ENCODE results near the gene TPP1. TPM values are rescaled to one million over a fixed set of nuclear protein-coding genes. Genes with fewer than 3 reads are reported as not detected.

Gene TPP1
- total and polyA plus RNA-seq, 4 donors, result 31.1 to 81.2 (median 56.7) TPM

DNA sequence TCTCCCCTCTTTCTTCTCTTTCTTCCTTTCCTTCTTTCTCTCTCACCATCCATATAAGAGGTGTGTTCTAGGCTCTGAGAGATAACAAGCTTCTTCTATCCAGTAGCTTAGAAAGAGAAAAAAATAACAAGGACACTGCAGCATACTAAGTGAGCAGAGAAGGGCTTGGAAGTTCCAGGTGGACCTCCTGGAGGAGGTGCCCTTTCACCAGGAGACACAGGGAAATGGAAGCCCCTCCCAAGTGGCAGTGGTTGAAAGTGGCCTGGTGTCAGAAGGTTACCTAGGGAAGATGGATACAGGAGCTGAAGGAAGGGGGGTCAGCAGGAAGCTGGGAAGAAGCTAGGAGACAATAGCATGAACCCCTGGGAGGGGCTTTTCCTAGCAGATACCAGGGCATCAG, 30.9 kb upstream of the TPP1 start:
- Histone ChIP-seq H3K36me3 (ENCODE audit: control insufficient read depth, insufficient read depth, low read length) (peaks cover 21% of the 10 kb centered on the region), H3K4me3 (ENCODE audit: low read depth, low read length) (no peak overlapping the region), H3K4me1 (ENCODE audit: control insufficient read depth, insufficient read depth, low read length) (peaks cover 28% of the 10 kb centered on the region), H3K27me3 (ENCODE audit: control insufficient read depth, insufficient read depth, low read length) (peaks cover 2% of the 10 kb centered on the region), H3K9me3 (ENCODE audit: control insufficient read depth, insufficient read depth, low read length) (no peaks in the 10 kb centered on the region), H3K27ac (ENCODE audit: low read depth, low read length) (no peak overlapping the region)
- DNase-seq (ENCODE audit: low read depth in 4 of 6, low spot score in 6 of 6), result no peak

DNA sequence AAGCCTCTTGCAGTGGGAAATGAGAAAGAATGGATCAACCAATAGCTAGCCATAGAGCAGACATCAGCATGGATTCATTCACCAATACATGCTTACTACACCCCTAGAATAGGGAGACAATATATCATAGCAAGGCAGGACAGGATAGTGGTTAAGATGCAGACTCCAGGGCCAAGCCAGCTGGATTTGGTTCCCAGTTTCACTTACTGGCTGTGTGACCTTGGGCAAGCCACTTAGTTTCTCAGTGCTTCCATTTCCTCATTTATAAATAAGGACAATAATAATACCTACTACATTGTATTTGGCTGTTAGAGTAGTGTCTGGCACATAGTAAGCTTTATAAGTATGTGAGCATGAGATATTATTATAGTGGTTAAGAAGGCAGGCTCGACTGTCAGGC, 29.3 kb upstream of the TPP1 start:
- peaks cover 2% of the 10 kb centered on the region for H3K27me3 ChIP-seq (ENCODE audit: control insufficient read depth, insufficient read depth, low read length)
- H3K9me3 ChIP-seq (ENCODE audit: control insufficient read depth, insufficient read depth, low read length), result no peaks in the 10 kb centered on the region
- DNase-seq (ENCODE audit: low read depth in 4 of 6, low spot score in 6 of 6), result no peak
- H3K4me1 ChIP-seq (ENCODE audit: control insufficient read depth, insufficient read depth, low read length), result peaks cover 19% of the 10 kb centered on the region
- H3K4me3 ChIP-seq (ENCODE audit: low read depth, low read length), result no peak overlapping the region
- H3K27ac ChIP-seq (ENCODE audit: low read depth, low read length), result no peak overlapping the region
- peaks cover 21% of the 10 kb centered on the region for H3K36me3 ChIP-seq (ENCODE audit: control insufficient read depth, insufficient read depth, low read length)
- WGBS (ENCODE audit: insufficient coverage), result 100% methylated on average over 1 of the region's 1 CpG

DNA sequence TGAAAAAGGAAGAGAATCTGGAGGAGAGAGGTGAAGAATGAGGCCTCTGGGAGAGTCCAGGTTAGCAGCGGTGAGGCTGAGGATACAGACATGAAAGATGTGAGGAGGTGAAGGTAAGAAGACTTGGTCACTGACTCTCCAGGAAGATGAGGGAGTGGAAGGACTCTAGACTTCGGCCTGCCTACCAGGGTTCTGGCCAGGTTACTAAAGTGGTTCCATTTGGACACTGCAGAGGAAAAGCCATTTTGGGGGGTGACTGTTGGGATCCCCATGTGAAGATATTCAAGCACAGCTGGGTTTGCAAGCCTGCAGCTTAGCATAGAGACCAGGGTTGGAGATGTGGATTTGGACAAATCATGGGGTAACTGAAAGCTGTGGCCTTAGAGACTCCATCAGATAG, 28.6 kb upstream of the TPP1 start:
- 88% methylated on average over 2 of the region's 2 CpGs for WGBS (ENCODE audit: insufficient coverage)
- peaks cover 19% of the 10 kb centered on the region for H3K4me1 ChIP-seq (ENCODE audit: control insufficient read depth, insufficient read depth, low read length)
- peak overlapping the region; percentile 74 for H3K27ac ChIP-seq (ENCODE audit: low read depth, low read length)

DNA sequence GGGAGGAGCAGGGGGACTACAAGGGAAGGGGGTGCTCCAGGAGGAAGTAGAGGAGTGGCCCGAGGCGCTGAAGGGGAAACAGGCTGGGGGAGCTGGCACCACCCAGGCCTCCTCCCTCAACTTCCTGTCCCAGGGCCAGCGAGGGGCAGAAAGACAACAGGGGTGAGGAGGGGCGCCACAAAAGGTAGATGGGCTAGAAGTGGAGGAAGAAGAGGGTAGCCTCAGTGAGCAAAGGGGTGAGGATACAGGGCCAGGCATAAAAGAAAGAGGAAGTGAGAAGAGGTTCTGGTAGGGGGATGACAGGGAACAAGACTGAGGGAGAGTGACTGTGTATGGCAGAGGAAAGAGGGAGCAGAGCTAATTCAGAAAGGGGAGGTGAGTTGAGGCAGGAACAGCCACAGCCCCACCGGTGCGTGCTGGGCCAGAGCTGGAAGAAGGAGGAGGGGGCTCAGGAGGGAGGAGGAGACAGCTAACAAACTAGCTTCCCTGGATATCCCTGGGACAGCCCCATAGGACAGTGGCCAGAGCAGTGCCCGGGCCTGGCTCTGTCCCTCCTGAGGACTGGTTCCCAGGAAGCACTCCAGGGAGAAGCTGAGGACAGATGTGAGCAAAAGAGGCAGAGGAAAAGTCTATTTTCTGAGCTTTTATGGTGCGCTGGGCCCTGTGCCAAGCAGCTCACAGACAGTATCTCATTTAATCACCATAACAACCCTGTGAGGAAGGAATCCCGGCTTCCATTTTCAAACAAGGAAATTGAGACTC, 27.9 kb upstream of the TPP1 start:
- H3K27ac ChIP-seq (ENCODE audit: low read depth, low read length), result peak overlapping the region; percentile 74
- 23% methylated on average over 4 of the region's 9 CpGs for WGBS (ENCODE audit: insufficient coverage)
- H3K27me3 ChIP-seq (ENCODE audit: control insufficient read depth, insufficient read depth, low read length), result peaks cover 2% of the 10 kb centered on the region
- H3K36me3 ChIP-seq (ENCODE audit: control insufficient read depth, insufficient read depth, low read length), result peaks cover 21% of the 10 kb centered on the region
- peak in 4 of 6 donors; percentile 29 to 78 (median 53) for DNase-seq (ENCODE audit: low read depth in 4 of 6, low spot score in 6 of 6)
- peaks cover 19% of the 10 kb centered on the region for H3K4me1 ChIP-seq (ENCODE audit: control insufficient read depth, insufficient read depth, low read length)
- no peaks in the 10 kb centered on the region for H3K9me3 ChIP-seq (ENCODE audit: control insufficient read depth, insufficient read depth, low read length)
- H3K4me3 ChIP-seq (ENCODE audit: low read depth, low read length), result no peak overlapping the region

More for the DNA sequence above, 28.6 kb upstream of the TPP1 start:
- DNase-seq (ENCODE audit: low read depth in 4 of 6, low spot score in 6 of 6), result no peak
- peaks cover 2% of the 10 kb centered on the region for H3K27me3 ChIP-seq (ENCODE audit: control insufficient read depth, insufficient read depth, low read length)
- peaks cover 21% of the 10 kb centered on the region for H3K36me3 ChIP-seq (ENCODE audit: control insufficient read depth, insufficient read depth, low read length)
- no peak overlapping the region for H3K4me3 ChIP-seq (ENCODE audit: low read depth, low read length)
- no peaks in the 10 kb centered on the region for H3K9me3 ChIP-seq (ENCODE audit: control insufficient read depth, insufficient read depth, low read length)

DNA sequence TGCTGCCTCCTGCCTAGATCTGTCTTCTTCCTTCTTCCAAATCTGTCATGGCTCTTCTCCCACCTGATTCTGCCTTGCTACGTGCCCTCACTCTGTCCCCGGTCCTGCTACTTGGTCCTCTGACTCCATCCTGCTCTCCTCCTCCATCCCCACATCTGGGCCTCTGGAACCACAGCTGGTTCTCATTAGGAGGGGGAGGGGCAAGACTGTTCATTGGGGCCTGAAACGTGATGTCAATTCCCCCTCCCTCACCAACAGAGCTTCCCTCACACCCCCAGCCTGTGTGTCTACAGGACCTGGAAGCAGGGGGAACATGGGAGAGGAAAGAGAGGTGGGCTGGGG, 27.3 kb upstream of the TPP1 start:
- Histone ChIP-seq H3K4me1 (ENCODE audit: control insufficient read depth, insufficient read depth, low read length) (peaks cover 20% of the 10 kb centered on the region), H3K27me3 (ENCODE audit: control insufficient read depth, insufficient read depth, low read length) (peaks cover 2% of the 10 kb centered on the region), H3K9me3 (ENCODE audit: control insufficient read depth, insufficient read depth, low read length) (no peaks in the 10 kb centered on the region), H3K27ac (ENCODE audit: low read depth, low read length) (peak overlapping the region; percentile 74), H3K4me3 (ENCODE audit: low read depth, low read length) (no peak overlapping the region), H3K36me3 (ENCODE audit: control insufficient read depth, insufficient read depth, low read length) (peaks cover 22% of the 10 kb centered on the region)
- WGBS (ENCODE audit: insufficient coverage), result 50% methylated on average over 1 of the region's 3 CpGs
- DNase-seq (ENCODE audit: low read depth in 4 of 6, low spot score in 6 of 6), result peak in 1 of 6 donors; percentile 65

DNA sequence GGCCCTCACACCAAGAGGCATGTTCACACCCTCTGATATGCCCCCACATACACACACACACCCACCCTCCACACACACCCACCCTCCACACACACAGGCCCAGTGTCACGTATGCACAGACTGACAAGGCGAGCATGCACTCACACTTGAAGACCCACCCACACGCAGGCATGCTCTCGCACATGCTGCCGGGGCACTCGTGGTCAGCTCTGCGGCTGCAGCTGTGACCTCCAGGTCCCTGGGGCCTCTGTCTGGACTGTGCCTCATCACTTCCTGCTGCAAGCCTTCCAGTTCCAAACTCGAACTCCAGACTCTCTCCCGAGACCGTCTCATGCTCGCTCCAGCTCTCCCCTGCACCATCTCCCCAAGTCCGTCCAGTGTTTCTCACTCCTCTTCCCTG, 26.8 kb upstream of the TPP1 start:
- Histone ChIP-seq H3K27ac (ENCODE audit: low read depth, low read length) (peak overlapping the region; percentile 69), H3K36me3 (ENCODE audit: control insufficient read depth, insufficient read depth, low read length) (peaks cover 25% of the 10 kb centered on the region), H3K27me3 (ENCODE audit: control insufficient read depth, insufficient read depth, low read length) (peaks cover 2% of the 10 kb centered on the region), H3K4me3 (ENCODE audit: low read depth, low read length) (no peak overlapping the region), H3K4me1 (ENCODE audit: control insufficient read depth, insufficient read depth, low read length) (peaks cover 24% of the 10 kb centered on the region), H3K9me3 (ENCODE audit: control insufficient read depth, insufficient read depth, low read length) (no peaks in the 10 kb centered on the region)
- 80% methylated on average over 12 of the region's 12 CpGs for WGBS (ENCODE audit: insufficient coverage)
- no peak for DNase-seq (ENCODE audit: low read depth in 4 of 6, low spot score in 6 of 6)

DNA sequence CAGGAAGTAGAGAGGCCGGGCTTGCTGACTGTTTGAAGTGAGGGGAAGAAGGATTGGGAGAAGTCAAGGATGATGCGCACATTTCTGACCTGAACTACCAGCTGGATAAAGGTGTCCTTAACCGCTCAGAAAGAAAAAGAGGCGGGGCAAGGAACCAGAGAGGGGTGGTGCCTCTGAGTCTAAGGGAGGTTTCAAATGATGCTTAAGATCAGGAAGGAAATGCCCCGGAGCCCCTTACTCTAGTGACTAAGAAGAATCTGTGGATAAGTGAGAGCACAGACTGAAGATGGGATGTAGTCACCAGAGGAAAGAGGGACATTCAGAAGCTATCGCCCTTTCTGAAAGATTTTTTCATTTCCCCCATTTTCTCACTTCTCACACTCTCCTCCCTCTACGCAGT, 23.7 kb upstream of the TPP1 start:
- Histone ChIP-seq H3K27ac (ENCODE audit: low read depth, low read length) (no peak overlapping the region), H3K27me3 (ENCODE audit: control insufficient read depth, insufficient read depth, low read length) (no peaks in the 10 kb centered on the region), H3K9me3 (ENCODE audit: control insufficient read depth, insufficient read depth, low read length) (no peaks in the 10 kb centered on the region), H3K4me1 (ENCODE audit: control insufficient read depth, insufficient read depth, low read length) (peaks cover 30% of the 10 kb centered on the region), H3K4me3 (ENCODE audit: low read depth, low read length) (no peak overlapping the region), H3K36me3 (ENCODE audit: control insufficient read depth, insufficient read depth, low read length) (peaks cover 41% of the 10 kb centered on the region)
- DNase-seq (ENCODE audit: low read depth in 4 of 6, low spot score in 6 of 6), result no peak
- WGBS (ENCODE audit: insufficient coverage), result 76% methylated on average over 6 of the region's 7 CpGs

DNA sequence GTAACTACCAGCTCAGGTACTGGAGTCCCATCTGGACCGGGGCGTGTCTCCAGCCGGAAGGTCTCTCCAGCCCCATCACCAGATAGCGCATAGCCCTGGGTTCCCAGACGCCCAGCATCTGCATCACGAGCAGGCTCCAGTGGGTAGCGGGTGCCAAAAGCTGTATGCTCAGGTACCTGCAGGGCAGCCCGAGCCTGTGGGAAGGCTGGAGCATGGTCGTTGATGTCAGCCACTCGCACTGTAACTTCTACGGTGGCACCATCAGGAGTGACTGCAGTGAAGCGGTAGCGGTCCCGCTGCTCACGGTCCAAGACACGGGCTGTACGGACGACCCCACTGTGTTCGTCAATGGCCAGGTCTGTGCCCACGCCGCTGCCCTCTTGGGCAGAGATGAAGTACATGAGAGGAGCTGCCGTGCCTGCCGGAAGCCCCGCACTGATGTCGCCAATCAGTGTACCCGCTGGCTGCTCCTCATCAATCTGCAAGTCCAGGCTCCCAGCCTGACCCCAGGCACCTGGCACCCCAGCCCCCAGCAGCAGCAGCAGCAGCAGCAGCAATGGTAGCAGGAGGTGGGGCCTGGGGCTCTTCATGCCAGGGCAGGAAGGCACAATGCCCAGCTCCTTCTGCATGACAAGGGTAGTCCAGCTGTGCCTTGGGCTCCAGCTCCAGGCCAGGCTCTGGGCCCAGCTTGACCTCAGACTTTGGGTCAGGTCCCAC, 21.9 kb upstream of the TPP1 start:
- Histone ChIP-seq H3K9me3 (ENCODE audit: control insufficient read depth, insufficient read depth, low read length) (no peaks in the 10 kb centered on the region), H3K27ac (ENCODE audit: low read depth, low read length) (no peak overlapping the region), H3K27me3 (ENCODE audit: control insufficient read depth, insufficient read depth, low read length) (no peaks in the 10 kb centered on the region), H3K4me1 (ENCODE audit: control insufficient read depth, insufficient read depth, low read length) (peaks cover 21% of the 10 kb centered on the region), H3K4me3 (ENCODE audit: low read depth, low read length) (no peak overlapping the region), H3K36me3 (ENCODE audit: control insufficient read depth, insufficient read depth, low read length) (peaks cover 40% of the 10 kb centered on the region)
- no peak for DNase-seq (ENCODE audit: low read depth in 4 of 6, low spot score in 6 of 6)
- WGBS (ENCODE audit: insufficient coverage), result 89% methylated on average over 26 of the region's 26 CpGs

DNA sequence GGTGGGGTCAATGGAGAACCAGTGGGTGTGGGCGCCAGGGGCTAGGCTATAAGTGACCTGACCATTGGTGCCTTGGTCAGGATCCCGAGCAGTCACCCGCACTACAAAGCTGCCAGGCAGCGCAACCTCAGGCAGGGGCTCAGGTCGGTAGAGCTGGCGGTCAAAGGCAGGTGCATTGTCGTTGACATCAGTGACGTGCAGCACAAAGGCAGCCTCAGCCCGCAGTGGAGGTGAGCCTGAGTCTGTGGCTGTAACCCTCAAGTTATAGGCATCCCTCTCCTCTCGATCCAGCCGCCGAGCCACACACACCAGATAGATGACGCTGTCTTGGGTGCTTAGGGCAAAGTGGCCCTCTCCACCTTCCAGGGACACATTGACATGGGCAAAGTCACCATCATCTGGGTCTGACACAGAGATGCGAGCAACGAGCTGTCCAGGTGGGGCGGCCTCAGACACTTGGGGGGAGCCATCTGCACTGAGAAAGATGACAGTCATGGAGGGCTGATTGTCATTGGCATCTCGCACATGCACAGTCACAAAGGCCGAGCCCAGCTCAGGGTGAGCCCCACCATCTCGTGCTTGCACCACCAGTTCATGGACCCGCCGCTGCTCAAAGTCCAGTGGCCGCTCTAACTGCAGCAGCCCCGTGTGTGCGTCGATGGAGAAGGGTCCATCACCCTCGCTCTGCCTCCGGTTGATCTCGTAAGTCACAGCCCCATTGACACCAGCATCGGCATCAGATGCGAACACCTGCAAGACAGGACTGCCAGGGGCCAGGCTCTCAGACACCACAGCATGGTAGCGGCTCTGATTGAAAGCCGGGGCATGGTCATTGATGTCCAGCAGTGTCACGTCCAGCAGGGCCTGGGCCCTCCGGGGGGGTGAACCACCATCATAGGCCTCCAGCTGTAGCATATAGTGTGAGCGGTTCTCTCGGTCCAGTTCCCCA, 21.1 kb upstream of the TPP1 start:
- H3K9me3 ChIP-seq (ENCODE audit: control insufficient read depth, insufficient read depth, low read length), result no peaks in the 10 kb centered on the region
- H3K36me3 ChIP-seq (ENCODE audit: control insufficient read depth, insufficient read depth, low read length), result peaks cover 38% of the 10 kb centered on the region
- WGBS (ENCODE audit: insufficient coverage), result 95% methylated on average over 36 of the region's 36 CpGs
- peaks cover 26% of the 10 kb centered on the region for H3K4me1 ChIP-seq (ENCODE audit: control insufficient read depth, insufficient read depth, low read length)
- no peaks in the 10 kb centered on the region for H3K27me3 ChIP-seq (ENCODE audit: control insufficient read depth, insufficient read depth, low read length)
- no peak overlapping the region for H3K4me3 ChIP-seq (ENCODE audit: low read depth, low read length)
- DNase-seq (ENCODE audit: low read depth in 4 of 6, low spot score in 6 of 6), result no peak
- no peak overlapping the region for H3K27ac ChIP-seq (ENCODE audit: low read depth, low read length)

All from spinal cord (tissue), 10 donors.